ENCODE data around the gene PLXNA1.

GRCh38 chr3:127017781-127018180, 34.9 kb downstream of the PLXNA1 start:
- TF ChIP-seq BHLHE40 (IDR thresholded peaks at IDR 0.05; ENCODE audit: borderline replicate concordance) (no peak), NFRKB (IDR thresholded peaks at IDR 0.05) (no peak), ZNF384 (IDR thresholded peaks at IDR 0.05) (no peak), HDGF (IDR thresholded peaks at IDR 0.05; ENCODE audit: borderline replicate concordance) (no peak), CTBP1 (IDR thresholded peaks at IDR 0.05; ENCODE audit: borderline replicate concordance) (no peak)
